Fibroblast of pulmonary artery (primary cell): Measurements from ENCODE around the gene GTSF1L.

Experiments used
- DNase-seq: peaks from one replicate; pipeline ENCODE4 v3.0.0-alpha.2; 2010; ENCODE audit warnings: low read depth
- H3K4me3 ChIP-seq: replicated peaks from 2 replicates; pipeline ENCODE4 v1.5.1; 2011; ENCODE audit warnings: low read depth, mild to moderate bottlenecking, control low read depth, low read length, moderate library complexity
- CTCF ChIP-seq: IDR thresholded peaks from 2 replicates; pipeline ENCODE4 v1.5.1; 2011; ENCODE audit warnings: mild to moderate bottlenecking, control low read depth, low read length, inconsistent platforms; ENCODE audit errors: missing control alignments

Gene GTSF1L

GRCh38 chr20:43676368-43676767, 50.4 kb downstream of the GTSF1L start:
- TF ChIP-seq CTCF, result no peak
- DNase-seq, result no peak
- no peak overlapping the region for H3K4me3 ChIP-seq
